ENCODE measurements around the gene FAM83D. TPM values are rescaled to one million over a fixed set of nuclear protein-coding genes. Genes with fewer than 3 reads are reported as not detected.

FAM83D gene
- polyA plus RNA-seq, 1 donor from 2014 or later = 0.48 TPM

DNA sequence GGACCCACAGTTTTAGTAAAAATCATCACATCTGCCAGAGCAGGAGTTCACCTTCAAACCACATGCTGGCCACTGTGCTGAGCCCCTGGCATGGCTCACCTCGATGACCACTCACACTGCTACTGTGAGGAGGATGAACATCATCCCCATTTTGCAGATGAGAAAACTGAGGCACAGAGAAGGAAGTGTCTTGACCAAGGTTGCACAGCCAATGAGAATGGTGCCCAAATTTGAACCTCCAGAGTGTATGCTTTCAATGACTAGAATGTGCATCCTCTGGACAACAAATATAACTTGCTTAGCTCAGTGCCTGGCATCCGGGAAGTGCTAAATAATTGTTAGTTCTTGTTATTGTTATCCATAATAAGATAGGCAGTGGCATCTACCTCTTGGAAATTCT is 37.2 kb upstream of the FAM83D start:
- Histone ChIP-seq H3K4me3 (ENCODE audit: low read length) (no peak overlapping the region), H3K27me3 (ENCODE audit: insufficient read depth, low read depth, low read length) (peaks cover under 1% of the 10 kb centered on the region), H3K9ac (ENCODE audit: low read length) (no peak overlapping the region), H3K4me2 (ENCODE audit: low read length) (no peak overlapping the region), H2AFZ (ENCODE audit: low read depth, low read length) (no peak overlapping the region), H3K36me3 (ENCODE audit: insufficient read depth, low read length) (no peaks in the 10 kb centered on the region), H3K9me3 (ENCODE audit: low read length) (no peaks in the 10 kb centered on the region), H3K9me2 (ENCODE audit: insufficient read depth, low read length) (no peaks in the 10 kb centered on the region), H3K79me2 (replicated peaks; ENCODE audit: insufficient read depth, low read length) (no peaks in the 10 kb centered on the region), H3K27ac (ENCODE audit: low read length) (no peak overlapping the region), H3F3A (ENCODE audit: insufficient read depth, low read length, poor library complexity, severe bottlenecking) (no peaks in the 10 kb centered on the region), H4K20me1 (ENCODE audit: insufficient read depth) (no peaks in the 10 kb centered on the region)
- TF ChIP-seq, protein P1, sequence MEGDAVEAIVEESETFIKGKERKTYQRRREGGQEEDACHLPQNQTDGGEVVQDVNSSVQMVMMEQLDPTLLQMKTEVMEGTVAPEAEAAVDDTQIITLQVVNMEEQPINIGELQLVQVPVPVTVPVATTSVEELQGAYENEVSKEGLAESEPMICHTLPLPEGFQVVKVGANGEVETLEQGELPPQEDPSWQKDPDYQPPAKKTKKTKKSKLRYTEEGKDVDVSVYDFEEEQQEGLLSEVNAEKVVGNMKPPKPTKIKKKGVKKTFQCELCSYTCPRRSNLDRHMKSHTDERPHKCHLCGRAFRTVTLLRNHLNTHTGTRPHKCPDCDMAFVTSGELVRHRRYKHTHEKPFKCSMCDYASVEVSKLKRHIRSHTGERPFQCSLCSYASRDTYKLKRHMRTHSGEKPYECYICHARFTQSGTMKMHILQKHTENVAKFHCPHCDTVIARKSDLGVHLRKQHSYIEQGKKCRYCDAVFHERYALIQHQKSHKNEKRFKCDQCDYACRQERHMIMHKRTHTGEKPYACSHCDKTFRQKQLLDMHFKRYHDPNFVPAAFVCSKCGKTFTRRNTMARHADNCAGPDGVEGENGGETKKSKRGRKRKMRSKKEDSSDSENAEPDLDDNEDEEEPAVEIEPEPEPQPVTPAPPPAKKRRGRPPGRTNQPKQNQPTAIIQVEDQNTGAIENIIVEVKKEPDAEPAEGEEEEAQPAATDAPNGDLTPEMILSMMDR (IDR thresholded peaks at IDR 0.05; ENCODE audit: poor library complexity, severe bottlenecking) = no peak
- TF ChIP-seq REST (IDR thresholded peaks at IDR 0.05; ENCODE audit: borderline replicate concordance) = no peak
- no peak for TF ChIP-seq MXI1 (conservative IDR thresholded peaks at IDR 0.05; ENCODE audit: poor library complexity, severe bottlenecking)
- no peak for TF ChIP-seq POLR2AphosphoS5 (IDR thresholded peaks at IDR 0.05)
- TF ChIP-seq SMC3 (conservative IDR thresholded peaks at IDR 0.05; ENCODE audit: poor library complexity) = no peak
- no peak for TF ChIP-seq EP300 (conservative IDR thresholded peaks at IDR 0.05; ENCODE audit: poor library complexity, severe bottlenecking)
- no peak for TF ChIP-seq RAD21 (conservative IDR thresholded peaks at IDR 0.05)
- no peak for TF ChIP-seq TAF1 (IDR thresholded peaks at IDR 0.05; ENCODE audit: low read depth)
- TF ChIP-seq EZH2 (IDR thresholded peaks at IDR 0.05; ENCODE audit: borderline replicate concordance, insufficient read depth, low read length, poor library complexity, severe bottlenecking) = no peak

- no peaks in the 10 kb centered on the region for H3K9me3 ChIP-seq (ENCODE audit: low read length)
- H3K4me3 ChIP-seq (ENCODE audit: low read length) = no peak overlapping the region
- no peaks in the 10 kb centered on the region for H3K9me2 ChIP-seq (ENCODE audit: insufficient read depth, low read length)
- H3K27me3 ChIP-seq (ENCODE audit: insufficient read depth, low read depth, low read length) = peaks cover 7% of the 10 kb centered on the region
- no peaks in the 10 kb centered on the region for H3K36me3 ChIP-seq (ENCODE audit: insufficient read depth, low read length)
- H3K79me2 ChIP-seq (replicated peaks; ENCODE audit: insufficient read depth, low read length) = no peaks in the 10 kb centered on the region
- no peaks in the 10 kb centered on the region for H4K20me1 ChIP-seq (ENCODE audit: insufficient read depth)
- H3K4me2 ChIP-seq (ENCODE audit: low read length) = no peak overlapping the region
- TF ChIP-seq, protein P1 (IDR thresholded peaks at IDR 0.05; ENCODE audit: poor library complexity, severe bottlenecking) = no peak
- TF ChIP-seq TAF1 (IDR thresholded peaks at IDR 0.05; ENCODE audit: low read depth) = no peak
- no peak for TF ChIP-seq SMC3 (conservative IDR thresholded peaks at IDR 0.05; ENCODE audit: poor library complexity)
- no peak for TF ChIP-seq EP300 (conservative IDR thresholded peaks at IDR 0.05; ENCODE audit: poor library complexity, severe bottlenecking)
- TF ChIP-seq EZH2 (IDR thresholded peaks at IDR 0.05; ENCODE audit: borderline replicate concordance, insufficient read depth, low read length, poor library complexity, severe bottlenecking) = no peak
- no peak for TF ChIP-seq REST (IDR thresholded peaks at IDR 0.05; ENCODE audit: borderline replicate concordance)
- TF ChIP-seq POLR2AphosphoS5 (IDR thresholded peaks at IDR 0.05) = no peak
- no peak for TF ChIP-seq RAD21 (conservative IDR thresholded peaks at IDR 0.05)
- no peak for TF ChIP-seq MXI1 (conservative IDR thresholded peaks at IDR 0.05; ENCODE audit: poor library complexity, severe bottlenecking)
- no peak overlapping the region for H2AFZ ChIP-seq (ENCODE audit: low read depth, low read length)
- H3K27ac ChIP-seq (ENCODE audit: low read length) = no peak overlapping the region
- no peaks in the 10 kb centered on the region for H3F3A ChIP-seq (ENCODE audit: insufficient read depth, low read length, poor library complexity, severe bottlenecking)
- H3K9ac ChIP-seq (ENCODE audit: low read length) = no peak overlapping the region
These were observed 36.3 kb upstream of the FAM83D start for GRCh38 chr20:38889792-38890496.
